A673 (cell line): ENCODE data around the gene ARHGAP26.

ENCODE experiments used
- EZH2 ChIP-seq: fragments of 200-600 bp; sonication (generic); IDR thresholded peaks from 2 replicates; pipeline ENCODE4 v1.6.1; 2017; ENCODE audit warnings: borderline replicate concordance, low read depth, mild to moderate bottlenecking, mixed read lengths, antibody characterized with exemption, low read length; ENCODE audit not compliant: poor library complexity, severe bottlenecking
- TF ChIP-seq, protein P1 (sequence below): fragments of 300-800, 200-600 bp; sonication (generic); conservative IDR thresholded peaks from 2 replicates; pipeline ENCODE4 v1.5.1; 2017; ENCODE audit warnings: low read depth, mild to moderate bottlenecking, antibody characterized with exemption, low read length, moderate library complexity, mixed read lengths

DNA sequence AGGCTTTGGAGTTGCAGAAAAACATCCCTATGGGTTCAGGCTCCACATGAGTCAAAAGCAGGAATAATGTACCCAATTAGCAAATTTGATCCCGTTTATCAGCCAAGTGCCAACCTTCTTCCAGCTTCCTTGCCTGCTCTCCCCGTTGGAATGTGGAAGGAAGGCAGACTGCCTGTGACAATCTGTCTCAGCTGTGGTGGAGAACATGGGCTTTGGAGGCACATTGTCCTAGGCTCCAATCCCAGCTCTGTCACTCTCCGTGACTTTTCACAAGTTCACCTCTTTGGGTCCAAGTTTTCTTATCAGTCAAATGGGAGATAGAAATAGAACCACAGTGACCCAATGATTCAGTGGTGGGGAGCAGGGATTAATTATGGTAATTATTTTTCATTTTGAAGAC, 113.9 kb downstream of the ARHGAP26 start:
- TF ChIP-seq, protein P1, sequence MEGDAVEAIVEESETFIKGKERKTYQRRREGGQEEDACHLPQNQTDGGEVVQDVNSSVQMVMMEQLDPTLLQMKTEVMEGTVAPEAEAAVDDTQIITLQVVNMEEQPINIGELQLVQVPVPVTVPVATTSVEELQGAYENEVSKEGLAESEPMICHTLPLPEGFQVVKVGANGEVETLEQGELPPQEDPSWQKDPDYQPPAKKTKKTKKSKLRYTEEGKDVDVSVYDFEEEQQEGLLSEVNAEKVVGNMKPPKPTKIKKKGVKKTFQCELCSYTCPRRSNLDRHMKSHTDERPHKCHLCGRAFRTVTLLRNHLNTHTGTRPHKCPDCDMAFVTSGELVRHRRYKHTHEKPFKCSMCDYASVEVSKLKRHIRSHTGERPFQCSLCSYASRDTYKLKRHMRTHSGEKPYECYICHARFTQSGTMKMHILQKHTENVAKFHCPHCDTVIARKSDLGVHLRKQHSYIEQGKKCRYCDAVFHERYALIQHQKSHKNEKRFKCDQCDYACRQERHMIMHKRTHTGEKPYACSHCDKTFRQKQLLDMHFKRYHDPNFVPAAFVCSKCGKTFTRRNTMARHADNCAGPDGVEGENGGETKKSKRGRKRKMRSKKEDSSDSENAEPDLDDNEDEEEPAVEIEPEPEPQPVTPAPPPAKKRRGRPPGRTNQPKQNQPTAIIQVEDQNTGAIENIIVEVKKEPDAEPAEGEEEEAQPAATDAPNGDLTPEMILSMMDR: no peak
- no peak for TF ChIP-seq EZH2
